ENCODE results near the gene STATH. TPM values are rescaled to one million over a fixed set of nuclear protein-coding genes. Genes with fewer than 3 reads are reported as not detected.
"Not testable (repeated sequence)": the region's sequence is repeated elsewhere in the genome, so short reads cannot be mapped to it uniquely, and the experiment has no call there.

The STATH gene
- total RNA-seq, 6 experiments from 2014 or later: not detected

GRCh38 chr4:70008771-70009170 lies 13.0 kb downstream of the STATH start:
- no peaks in the 10 kb centered on the region for H3K27me3 ChIP-seq
- no peak overlapping the region for H3K27ac ChIP-seq
- TF ChIP-seq CTCF (IDR thresholded peaks at IDR 0.05) (no peak), POLR2A (IDR thresholded peaks at IDR 0.05) (no peak)
- H3K4me1 ChIP-seq: no peaks in the 10 kb centered on the region
- no peak overlapping the region for H3K4me3 ChIP-seq
- intact Hi-C loops (cut with DNase I): no loop called here
- WGBS (ENCODE audit: insufficient coverage, low coverage, low lambda C conversion rate, missing lambda C conversion rate): 41% methylated on average over 3 of the region's 3 CpGs
- H3K9me3 ChIP-seq: no peaks in the 10 kb centered on the region
- no peak for DNase-seq
- no peaks in the 10 kb centered on the region for H3K36me3 ChIP-seq
- ATAC-seq: no peak

GRCh38 chr4:70019006-70019405 lies 23.2 kb downstream of the STATH start:
- H3K36me3 ChIP-seq; DNase-seq; H3K27me3 ChIP-seq; H3K27ac ChIP-seq; H3K4me3 ChIP-seq; H3K4me1 ChIP-seq; H3K9me3 ChIP-seq; intact Hi-C loops (cut with DNase I); ATAC-seq: not testable (repeated sequence)
- 74% methylated on average over 5 of the region's 10 CpGs for WGBS (ENCODE audit: insufficient coverage, low coverage, low lambda C conversion rate, missing lambda C conversion rate)

- WGBS (ENCODE audit: insufficient coverage, low coverage, low lambda C conversion rate, missing lambda C conversion rate): 63% methylated on average over 2 of the region's 2 CpGs
- no peaks in the 10 kb centered on the region for H3K4me1 ChIP-seq
- TF ChIP-seq POLR2A (IDR thresholded peaks at IDR 0.05) (no peak), CTCF (IDR thresholded peaks at IDR 0.05) (no peak)
- H3K4me3 ChIP-seq: no peak overlapping the region
- ATAC-seq (no peak), DNase-seq (no peak)
- no peaks in the 10 kb centered on the region for H3K36me3 ChIP-seq
- intact Hi-C loops (cut with DNase I): no loop called here
- H3K27me3 ChIP-seq: no peaks in the 10 kb centered on the region
- no peak overlapping the region for H3K27ac ChIP-seq
- H3K9me3 ChIP-seq: no peaks in the 10 kb centered on the region
These were observed 27.5 kb downstream of the STATH start for GRCh38 chr4:70023218-70023617.

GRCh38 chr4:70027011-70027410 lies 31.2 kb downstream of the STATH start:
- Histone ChIP-seq H3K4me1 (no peaks in the 10 kb centered on the region), H3K27ac (no peak overlapping the region), H3K9me3 (no peaks in the 10 kb centered on the region), H3K4me3 (no peak overlapping the region), H3K36me3 (no peaks in the 10 kb centered on the region), H3K27me3 (no peaks in the 10 kb centered on the region)
- TF ChIP-seq POLR2A (IDR thresholded peaks at IDR 0.05) (no peak), CTCF (IDR thresholded peaks at IDR 0.05) (no peak)
- DNase-seq (no peak), ATAC-seq (no peak)
- intact Hi-C loops (cut with DNase I): no loop called here
- WGBS (ENCODE audit: insufficient coverage, low coverage, low lambda C conversion rate, missing lambda C conversion rate): 71% methylated on average over 5 of the region's 5 CpGs

- WGBS (ENCODE audit: insufficient coverage, low coverage, low lambda C conversion rate, missing lambda C conversion rate): 62% methylated on average over 5 of the region's 7 CpGs
These were observed 32.4 kb downstream of the STATH start, which contains the start of gene HTN3 for GRCh38 chr4:70028159-70028558. HTN3 (plus strand) TSS chr4:70028459; CDS start chr4:70030741, 2,282 bp downstream.

GRCh38 chr4:70037559-70037958 lies 41.8 kb downstream of the STATH start:
- H3K27me3 ChIP-seq; H3K9me3 ChIP-seq; intact Hi-C loops (cut with DNase I); H3K36me3 ChIP-seq; H3K4me3 ChIP-seq; H3K27ac ChIP-seq; H3K4me1 ChIP-seq; DNase-seq; ATAC-seq: not testable (repeated sequence)
- WGBS (ENCODE audit: insufficient coverage, low coverage, low lambda C conversion rate, missing lambda C conversion rate): 85% methylated on average over 3 of the region's 18 CpGs

More at GRCh38 chr4:70028159-70028558, 32.4 kb downstream of the STATH start, which contains the start of gene HTN3:
- H3K36me3 ChIP-seq; DNase-seq; H3K4me1 ChIP-seq; H3K27me3 ChIP-seq; ATAC-seq; intact Hi-C loops (cut with DNase I); H3K9me3 ChIP-seq; H3K4me3 ChIP-seq; H3K27ac ChIP-seq: not testable (repeated sequence)

- H3K27ac ChIP-seq; H3K4me3 ChIP-seq; H3K9me3 ChIP-seq; intact Hi-C loops (cut with DNase I); H3K27me3 ChIP-seq; DNase-seq; H3K36me3 ChIP-seq; H3K4me1 ChIP-seq; ATAC-seq: not testable (repeated sequence)
These were observed 44.2 kb downstream of the STATH start for GRCh38 chr4:70039928-70040327.

Measured in right lobe of liver (tissue), 6 donors.